Smooth muscle cell of the brain vasculature (primary cell): ENCODE measurements around the gene RPP38.

Source experiments
- DNase-seq: peaks from one replicate; pipeline ENCODE4 v3.0.0-alpha.2; 2012; ENCODE audit warnings: low read depth, low spot score

RPP38 gene

GRCh38 chr10:15112657-15113056, 15.5 kb downstream of the RPP38 start:
- no peak for DNase-seq

GRCh38 chr10:15113766-15114165, 16.6 kb downstream of the RPP38 start:
- no peak for DNase-seq

GRCh38 chr10:15116225-15116624, 19.1 kb downstream of the RPP38 start:
- DNase-seq = no peak

GRCh38 chr10:15118615-15119014, 21.5 kb downstream of the RPP38 start:
- no peak for DNase-seq

GRCh38 chr10:15120523-15120922, 23.4 kb downstream of the RPP38 start:
- no peak for DNase-seq

GRCh38 chr10:15121707-15122106, 24.6 kb downstream of the RPP38 start:
- DNase-seq = no peak

- no peak for DNase-seq
Measured at GRCh38 chr10:15122477-15123030, 25.4 kb downstream of the RPP38 start.

- no peak for DNase-seq
Measured at GRCh38 chr10:15123749-15124184, 26.6 kb downstream of the RPP38 start.

GRCh38 chr10:15124190-15124589, 27.0 kb downstream of the RPP38 start:
- no peak for DNase-seq

- no peak for DNase-seq
Measured at GRCh38 chr10:15124908-15125307, 27.8 kb downstream of the RPP38 start.

GRCh38 chr10:15131330-15131729, 34.2 kb downstream of the RPP38 start:
- DNase-seq = no peak

GRCh38 chr10:15136129-15137035, 39.2 kb downstream of the RPP38 start:
- no peak for DNase-seq

GRCh38 chr10:15137036-15137359, 39.8 kb downstream of the RPP38 start:
- DNase-seq = no peak

GRCh38 chr10:15137636-15138035, 40.5 kb downstream of the RPP38 start:
- DNase-seq = no peak

- DNase-seq = no peak
Measured at GRCh38 chr10:15140698-15141097, 43.5 kb downstream of the RPP38 start.

- DNase-seq = no peak
Measured at GRCh38 chr10:15141136-15142054, 44.2 kb downstream of the RPP38 start.

- DNase-seq = no peak
Measured at GRCh38 chr10:15144788-15145187, 47.6 kb downstream of the RPP38 start.

GRCh38 chr10:15146366-15146765, 49.2 kb downstream of the RPP38 start:
- DNase-seq = no peak

- no peak for DNase-seq
Measured at GRCh38 chr10:15147594-15148392, 50.6 kb downstream of the RPP38 start.

GRCh38 chr10:15149042-15149771, 52.1 kb downstream of the RPP38 start:
- DNase-seq = no peak

GRCh38 chr10:15150563-15150962, 53.4 kb downstream of the RPP38 start:
- no peak for DNase-seq
